Measurements from ENCODE around the gene TCF12.

DNA sequence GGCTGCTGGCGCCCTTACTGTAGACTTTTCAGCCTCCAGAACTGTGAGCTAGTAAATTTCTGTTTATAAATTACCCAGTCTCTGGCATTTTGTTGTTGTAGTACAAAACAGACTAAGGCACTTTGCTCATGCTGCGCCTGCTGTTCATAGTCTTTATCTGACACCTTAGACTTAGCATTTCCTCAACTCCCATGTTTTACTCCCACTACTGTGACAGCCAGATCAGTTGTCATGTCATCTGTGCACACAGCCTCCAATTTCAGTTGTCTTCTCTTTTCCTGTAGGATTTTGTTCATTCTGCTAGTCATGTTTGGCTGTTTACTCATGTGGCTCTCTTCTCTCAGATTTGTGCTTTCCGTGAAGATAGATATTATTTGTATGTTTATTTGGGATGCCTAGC is 62.0 kb downstream of the TCF12 start:
- TF ChIP-seq, protein P1, sequence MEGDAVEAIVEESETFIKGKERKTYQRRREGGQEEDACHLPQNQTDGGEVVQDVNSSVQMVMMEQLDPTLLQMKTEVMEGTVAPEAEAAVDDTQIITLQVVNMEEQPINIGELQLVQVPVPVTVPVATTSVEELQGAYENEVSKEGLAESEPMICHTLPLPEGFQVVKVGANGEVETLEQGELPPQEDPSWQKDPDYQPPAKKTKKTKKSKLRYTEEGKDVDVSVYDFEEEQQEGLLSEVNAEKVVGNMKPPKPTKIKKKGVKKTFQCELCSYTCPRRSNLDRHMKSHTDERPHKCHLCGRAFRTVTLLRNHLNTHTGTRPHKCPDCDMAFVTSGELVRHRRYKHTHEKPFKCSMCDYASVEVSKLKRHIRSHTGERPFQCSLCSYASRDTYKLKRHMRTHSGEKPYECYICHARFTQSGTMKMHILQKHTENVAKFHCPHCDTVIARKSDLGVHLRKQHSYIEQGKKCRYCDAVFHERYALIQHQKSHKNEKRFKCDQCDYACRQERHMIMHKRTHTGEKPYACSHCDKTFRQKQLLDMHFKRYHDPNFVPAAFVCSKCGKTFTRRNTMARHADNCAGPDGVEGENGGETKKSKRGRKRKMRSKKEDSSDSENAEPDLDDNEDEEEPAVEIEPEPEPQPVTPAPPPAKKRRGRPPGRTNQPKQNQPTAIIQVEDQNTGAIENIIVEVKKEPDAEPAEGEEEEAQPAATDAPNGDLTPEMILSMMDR (IDR thresholded peaks at IDR 0.05), result no peak
- TF ChIP-seq, protein P2, sequence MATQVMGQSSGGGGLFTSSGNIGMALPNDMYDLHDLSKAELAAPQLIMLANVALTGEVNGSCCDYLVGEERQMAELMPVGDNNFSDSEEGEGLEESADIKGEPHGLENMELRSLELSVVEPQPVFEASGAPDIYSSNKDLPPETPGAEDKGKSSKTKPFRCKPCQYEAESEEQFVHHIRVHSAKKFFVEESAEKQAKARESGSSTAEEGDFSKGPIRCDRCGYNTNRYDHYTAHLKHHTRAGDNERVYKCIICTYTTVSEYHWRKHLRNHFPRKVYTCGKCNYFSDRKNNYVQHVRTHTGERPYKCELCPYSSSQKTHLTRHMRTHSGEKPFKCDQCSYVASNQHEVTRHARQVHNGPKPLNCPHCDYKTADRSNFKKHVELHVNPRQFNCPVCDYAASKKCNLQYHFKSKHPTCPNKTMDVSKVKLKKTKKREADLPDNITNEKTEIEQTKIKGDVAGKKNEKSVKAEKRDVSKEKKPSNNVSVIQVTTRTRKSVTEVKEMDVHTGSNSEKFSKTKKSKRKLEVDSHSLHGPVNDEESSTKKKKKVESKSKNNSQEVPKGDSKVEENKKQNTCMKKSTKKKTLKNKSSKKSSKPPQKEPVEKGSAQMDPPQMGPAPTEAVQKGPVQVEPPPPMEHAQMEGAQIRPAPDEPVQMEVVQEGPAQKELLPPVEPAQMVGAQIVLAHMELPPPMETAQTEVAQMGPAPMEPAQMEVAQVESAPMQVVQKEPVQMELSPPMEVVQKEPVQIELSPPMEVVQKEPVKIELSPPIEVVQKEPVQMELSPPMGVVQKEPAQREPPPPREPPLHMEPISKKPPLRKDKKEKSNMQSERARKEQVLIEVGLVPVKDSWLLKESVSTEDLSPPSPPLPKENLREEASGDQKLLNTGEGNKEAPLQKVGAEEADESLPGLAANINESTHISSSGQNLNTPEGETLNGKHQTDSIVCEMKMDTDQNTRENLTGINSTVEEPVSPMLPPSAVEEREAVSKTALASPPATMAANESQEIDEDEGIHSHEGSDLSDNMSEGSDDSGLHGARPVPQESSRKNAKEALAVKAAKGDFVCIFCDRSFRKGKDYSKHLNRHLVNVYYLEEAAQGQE (IDR thresholded peaks at IDR 0.05; ENCODE audit: insufficient read depth in 1 of 2, low read depth in 2 of 2, low read length in 1 of 2), result no peak
- no peak for TF ChIP-seq POLR2AphosphoS5 (IDR thresholded peaks at IDR 0.05; ENCODE audit: low read depth, low read length)
